Measurements from ENCODE around the gene TANGO2. TPM values are rescaled to one million over a fixed set of nuclear protein-coding genes. Genes with fewer than 3 reads are reported as not detected.
A peak's percentile ranks its signal among the peaks of the same experiment; 100 is the strongest.

The TANGO2 gene
- total and polyA plus RNA-seq, 9 of the 15 experiments (the other 6 are each of a cell fraction or from before 2014, with no cell fraction given): 15.5 to 94.9 (median 70.1) TPM

DNA sequence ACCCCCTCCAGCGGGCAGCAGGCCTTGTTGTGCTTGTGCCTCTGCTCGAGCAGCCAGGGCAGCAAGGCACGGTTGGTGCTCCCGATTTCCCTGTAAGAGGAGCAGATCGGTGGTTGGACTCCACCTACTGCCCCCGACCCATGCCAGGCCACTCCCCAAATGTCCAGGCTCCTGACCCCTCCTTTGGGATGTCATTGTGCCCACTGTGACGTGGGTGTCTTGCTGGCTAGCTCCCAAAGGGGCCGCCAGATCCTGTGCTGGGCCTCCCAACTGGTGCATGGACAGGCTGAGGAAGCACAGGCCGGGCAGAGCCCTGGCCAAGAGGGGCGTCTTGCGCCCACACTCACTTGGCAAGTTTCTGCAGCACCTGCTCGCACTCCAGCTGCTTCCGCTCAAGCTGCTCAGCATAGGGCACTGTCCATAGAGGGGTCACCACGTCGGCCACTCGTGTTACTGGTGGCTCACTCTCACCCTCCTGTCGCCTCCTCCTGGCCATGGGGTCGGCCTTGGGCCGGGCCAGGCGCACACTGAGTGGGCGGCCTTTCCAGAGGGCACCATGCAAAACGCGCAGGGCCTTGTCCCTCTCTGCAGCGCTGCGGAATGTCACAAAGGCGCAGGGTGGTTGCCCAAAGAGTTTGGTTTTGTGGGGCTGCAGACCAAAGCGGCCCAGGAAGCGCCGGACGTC lies 94.9 kb downstream of the TANGO2 start, which contains the start of gene RANBP1 (continued):
- TF ChIP-seq, protein P1, sequence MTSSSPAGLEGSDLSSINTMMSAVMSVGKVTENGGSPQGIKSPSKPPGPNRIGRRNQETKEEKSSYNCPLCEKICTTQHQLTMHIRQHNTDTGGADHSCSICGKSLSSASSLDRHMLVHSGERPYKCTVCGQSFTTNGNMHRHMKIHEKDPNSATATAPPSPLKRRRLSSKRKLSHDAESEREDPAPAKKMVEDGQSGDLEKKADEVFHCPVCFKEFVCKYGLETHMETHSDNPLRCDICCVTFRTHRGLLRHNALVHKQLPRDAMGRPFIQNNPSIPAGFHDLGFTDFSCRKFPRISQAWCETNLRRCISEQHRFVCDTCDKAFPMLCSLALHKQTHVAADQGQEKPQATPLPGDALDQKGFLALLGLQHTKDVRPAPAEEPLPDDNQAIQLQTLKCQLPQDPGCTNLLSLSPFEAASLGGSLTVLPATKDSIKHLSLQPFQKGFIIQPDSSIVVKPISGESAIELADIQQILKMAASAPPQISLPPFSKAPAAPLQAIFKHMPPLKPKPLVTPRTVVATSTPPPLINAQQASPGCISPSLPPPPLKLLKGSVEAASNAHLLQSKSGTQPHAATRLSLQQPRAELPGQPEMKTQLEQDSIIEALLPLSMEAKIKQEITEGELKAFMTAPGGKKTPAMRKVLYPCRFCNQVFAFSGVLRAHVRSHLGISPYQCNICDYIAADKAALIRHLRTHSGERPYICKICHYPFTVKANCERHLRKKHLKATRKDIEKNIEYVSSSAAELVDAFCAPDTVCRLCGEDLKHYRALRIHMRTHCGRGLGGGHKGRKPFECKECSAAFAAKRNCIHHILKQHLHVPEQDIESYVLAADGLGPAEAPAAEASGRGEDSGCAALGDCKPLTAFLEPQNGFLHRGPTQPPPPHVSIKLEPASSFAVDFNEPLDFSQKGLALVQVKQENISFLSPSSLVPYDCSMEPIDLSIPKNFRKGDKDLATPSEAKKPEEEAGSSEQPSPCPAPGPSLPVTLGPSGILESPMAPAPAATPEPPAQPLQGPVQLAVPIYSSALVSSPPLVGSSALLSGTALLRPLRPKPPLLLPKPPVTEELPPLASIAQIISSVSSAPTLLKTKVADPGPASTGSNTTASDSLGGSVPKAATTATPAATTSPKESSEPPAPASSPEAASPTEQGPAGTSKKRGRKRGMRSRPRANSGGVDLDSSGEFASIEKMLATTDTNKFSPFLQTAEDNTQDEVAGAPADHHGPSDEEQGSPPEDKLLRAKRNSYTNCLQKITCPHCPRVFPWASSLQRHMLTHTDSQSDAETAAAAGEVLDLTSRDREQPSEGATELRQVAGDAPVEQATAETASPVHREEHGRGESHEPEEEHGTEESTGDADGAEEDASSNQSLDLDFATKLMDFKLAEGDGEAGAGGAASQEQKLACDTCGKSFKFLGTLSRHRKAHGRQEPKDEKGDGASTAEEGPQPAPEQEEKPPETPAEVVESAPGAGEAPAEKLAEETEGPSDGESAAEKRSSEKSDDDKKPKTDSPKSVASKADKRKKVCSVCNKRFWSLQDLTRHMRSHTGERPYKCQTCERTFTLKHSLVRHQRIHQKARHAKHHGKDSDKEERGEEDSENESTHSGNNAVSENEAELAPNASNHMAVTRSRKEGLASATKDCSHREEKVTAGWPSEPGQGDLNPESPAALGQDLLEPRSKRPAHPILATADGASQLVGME (CRISPR knock-in tag; IDR thresholded peaks at IDR 0.05): peak; percentile 5; the same call in 1 of the 2 replicates
- TF ChIP-seq, protein P2, sequence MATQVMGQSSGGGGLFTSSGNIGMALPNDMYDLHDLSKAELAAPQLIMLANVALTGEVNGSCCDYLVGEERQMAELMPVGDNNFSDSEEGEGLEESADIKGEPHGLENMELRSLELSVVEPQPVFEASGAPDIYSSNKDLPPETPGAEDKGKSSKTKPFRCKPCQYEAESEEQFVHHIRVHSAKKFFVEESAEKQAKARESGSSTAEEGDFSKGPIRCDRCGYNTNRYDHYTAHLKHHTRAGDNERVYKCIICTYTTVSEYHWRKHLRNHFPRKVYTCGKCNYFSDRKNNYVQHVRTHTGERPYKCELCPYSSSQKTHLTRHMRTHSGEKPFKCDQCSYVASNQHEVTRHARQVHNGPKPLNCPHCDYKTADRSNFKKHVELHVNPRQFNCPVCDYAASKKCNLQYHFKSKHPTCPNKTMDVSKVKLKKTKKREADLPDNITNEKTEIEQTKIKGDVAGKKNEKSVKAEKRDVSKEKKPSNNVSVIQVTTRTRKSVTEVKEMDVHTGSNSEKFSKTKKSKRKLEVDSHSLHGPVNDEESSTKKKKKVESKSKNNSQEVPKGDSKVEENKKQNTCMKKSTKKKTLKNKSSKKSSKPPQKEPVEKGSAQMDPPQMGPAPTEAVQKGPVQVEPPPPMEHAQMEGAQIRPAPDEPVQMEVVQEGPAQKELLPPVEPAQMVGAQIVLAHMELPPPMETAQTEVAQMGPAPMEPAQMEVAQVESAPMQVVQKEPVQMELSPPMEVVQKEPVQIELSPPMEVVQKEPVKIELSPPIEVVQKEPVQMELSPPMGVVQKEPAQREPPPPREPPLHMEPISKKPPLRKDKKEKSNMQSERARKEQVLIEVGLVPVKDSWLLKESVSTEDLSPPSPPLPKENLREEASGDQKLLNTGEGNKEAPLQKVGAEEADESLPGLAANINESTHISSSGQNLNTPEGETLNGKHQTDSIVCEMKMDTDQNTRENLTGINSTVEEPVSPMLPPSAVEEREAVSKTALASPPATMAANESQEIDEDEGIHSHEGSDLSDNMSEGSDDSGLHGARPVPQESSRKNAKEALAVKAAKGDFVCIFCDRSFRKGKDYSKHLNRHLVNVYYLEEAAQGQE (IDR thresholded peaks at IDR 0.05; ENCODE audit: borderline replicate concordance): no peak
- TF ChIP-seq, protein P2 (CRISPR knock-in tag; IDR thresholded peaks at IDR 0.05; ENCODE audit: low read depth): peak; percentile 49; the same call in 1 of the 2 replicates

All from K562 (cell line).